ENCODE measurements around the gene NOTCH4.

NOTCH4 gene

DNA sequence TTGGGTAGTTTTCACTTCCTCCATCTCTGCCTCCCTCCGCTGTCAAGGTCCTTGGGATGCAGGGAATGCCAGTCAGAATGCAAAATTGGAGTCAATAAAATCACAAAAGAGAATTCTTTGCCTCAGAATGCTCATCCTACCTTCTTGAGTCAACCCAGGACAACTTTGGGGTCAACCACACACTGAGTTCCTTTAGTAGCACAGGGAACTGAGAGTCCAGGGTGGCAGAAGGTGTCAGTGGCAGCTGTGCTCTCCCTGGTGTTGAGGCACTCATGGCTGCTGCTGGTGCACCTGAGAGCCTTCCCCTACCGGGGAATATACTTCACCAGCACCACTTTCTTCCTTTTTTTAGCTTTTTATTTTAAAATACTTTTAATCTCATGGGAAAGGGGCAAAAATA, 829 bp upstream of the NOTCH4 start:
- H3K4me3 ChIP-seq (ENCODE audit: low read depth, low read length): no peak overlapping the region
- ChIA-PET CTCF (interaction anchor here (0.6 kb wide), 1 partner anchor 81 kb away, joined by 3 read pairs; no protein-coding TSS in a partner anchor), POLR2A (interaction anchor here (0.6 kb wide), 1 partner anchor 226 kb away, joined by 3 read pairs; no protein-coding TSS in a partner anchor)
- TF ChIP-seq, protein P1, sequence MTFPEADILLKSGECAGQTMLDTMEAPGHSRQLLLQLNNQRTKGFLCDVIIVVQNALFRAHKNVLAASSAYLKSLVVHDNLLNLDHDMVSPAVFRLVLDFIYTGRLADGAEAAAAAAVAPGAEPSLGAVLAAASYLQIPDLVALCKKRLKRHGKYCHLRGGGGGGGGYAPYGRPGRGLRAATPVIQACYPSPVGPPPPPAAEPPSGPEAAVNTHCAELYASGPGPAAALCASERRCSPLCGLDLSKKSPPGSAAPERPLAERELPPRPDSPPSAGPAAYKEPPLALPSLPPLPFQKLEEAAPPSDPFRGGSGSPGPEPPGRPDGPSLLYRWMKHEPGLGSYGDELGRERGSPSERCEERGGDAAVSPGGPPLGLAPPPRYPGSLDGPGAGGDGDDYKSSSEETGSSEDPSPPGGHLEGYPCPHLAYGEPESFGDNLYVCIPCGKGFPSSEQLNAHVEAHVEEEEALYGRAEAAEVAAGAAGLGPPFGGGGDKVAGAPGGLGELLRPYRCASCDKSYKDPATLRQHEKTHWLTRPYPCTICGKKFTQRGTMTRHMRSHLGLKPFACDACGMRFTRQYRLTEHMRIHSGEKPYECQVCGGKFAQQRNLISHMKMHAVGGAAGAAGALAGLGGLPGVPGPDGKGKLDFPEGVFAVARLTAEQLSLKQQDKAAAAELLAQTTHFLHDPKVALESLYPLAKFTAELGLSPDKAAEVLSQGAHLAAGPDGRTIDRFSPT (tag by site-specific recombination; IDR thresholded peaks at IDR 0.05): no peak
- TF ChIP-seq ZNF658 (tag by site-specific recombination; IDR thresholded peaks at IDR 0.05) (no peak), KLF1 (tag by site-specific recombination; IDR thresholded peaks at IDR 0.05) (no peak), ZNF48 (tag by site-specific recombination; IDR thresholded peaks at IDR 0.05) (no peak), ZNF138 (tag by site-specific recombination; IDR thresholded peaks at IDR 0.05; ENCODE audit: borderline replicate concordance) (no peak), OSR2 (tag by site-specific recombination; IDR thresholded peaks at IDR 0.05) (no peak), ZNF654 (tag by site-specific recombination; IDR thresholded peaks at IDR 0.05; ENCODE audit: low read depth) (no peak), ZNF184 (tag by site-specific recombination; IDR thresholded peaks at IDR 0.05) (no peak), ZNF394 (tag by site-specific recombination; IDR thresholded peaks at IDR 0.05; ENCODE audit: borderline replicate concordance) (no peak), ZSCAN23 (tag by site-specific recombination; IDR thresholded peaks at IDR 0.05) (no peak), ZNF239 (tag by site-specific recombination; IDR thresholded peaks at IDR 0.05) (no peak), ZNF324 (tag by site-specific recombination; IDR thresholded peaks at IDR 0.05) (no peak), TRIM28 (IDR thresholded peaks at IDR 0.05; ENCODE audit: borderline replicate concordance, low read length) (no peak), HOXA7 (CRISPR knock-in tag; IDR thresholded peaks at IDR 0.05; ENCODE audit: borderline replicate concordance) (no peak), ZNF391 (tag by site-specific recombination; IDR thresholded peaks at IDR 0.05; ENCODE audit: borderline replicate concordance, low read depth) (no peak)
- TF ChIP-seq, protein P2, sequence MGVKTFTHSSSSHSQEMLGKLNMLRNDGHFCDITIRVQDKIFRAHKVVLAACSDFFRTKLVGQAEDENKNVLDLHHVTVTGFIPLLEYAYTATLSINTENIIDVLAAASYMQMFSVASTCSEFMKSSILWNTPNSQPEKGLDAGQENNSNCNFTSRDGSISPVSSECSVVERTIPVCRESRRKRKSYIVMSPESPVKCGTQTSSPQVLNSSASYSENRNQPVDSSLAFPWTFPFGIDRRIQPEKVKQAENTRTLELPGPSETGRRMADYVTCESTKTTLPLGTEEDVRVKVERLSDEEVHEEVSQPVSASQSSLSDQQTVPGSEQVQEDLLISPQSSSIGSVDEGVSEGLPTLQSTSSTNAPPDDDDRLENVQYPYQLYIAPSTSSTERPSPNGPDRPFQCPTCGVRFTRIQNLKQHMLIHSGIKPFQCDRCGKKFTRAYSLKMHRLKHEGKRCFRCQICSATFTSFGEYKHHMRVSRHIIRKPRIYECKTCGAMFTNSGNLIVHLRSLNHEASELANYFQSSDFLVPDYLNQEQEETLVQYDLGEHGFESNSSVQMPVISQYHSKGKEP (tag by site-specific recombination; IDR thresholded peaks at IDR 0.05): no peak
- TF ChIP-seq, protein P3, sequence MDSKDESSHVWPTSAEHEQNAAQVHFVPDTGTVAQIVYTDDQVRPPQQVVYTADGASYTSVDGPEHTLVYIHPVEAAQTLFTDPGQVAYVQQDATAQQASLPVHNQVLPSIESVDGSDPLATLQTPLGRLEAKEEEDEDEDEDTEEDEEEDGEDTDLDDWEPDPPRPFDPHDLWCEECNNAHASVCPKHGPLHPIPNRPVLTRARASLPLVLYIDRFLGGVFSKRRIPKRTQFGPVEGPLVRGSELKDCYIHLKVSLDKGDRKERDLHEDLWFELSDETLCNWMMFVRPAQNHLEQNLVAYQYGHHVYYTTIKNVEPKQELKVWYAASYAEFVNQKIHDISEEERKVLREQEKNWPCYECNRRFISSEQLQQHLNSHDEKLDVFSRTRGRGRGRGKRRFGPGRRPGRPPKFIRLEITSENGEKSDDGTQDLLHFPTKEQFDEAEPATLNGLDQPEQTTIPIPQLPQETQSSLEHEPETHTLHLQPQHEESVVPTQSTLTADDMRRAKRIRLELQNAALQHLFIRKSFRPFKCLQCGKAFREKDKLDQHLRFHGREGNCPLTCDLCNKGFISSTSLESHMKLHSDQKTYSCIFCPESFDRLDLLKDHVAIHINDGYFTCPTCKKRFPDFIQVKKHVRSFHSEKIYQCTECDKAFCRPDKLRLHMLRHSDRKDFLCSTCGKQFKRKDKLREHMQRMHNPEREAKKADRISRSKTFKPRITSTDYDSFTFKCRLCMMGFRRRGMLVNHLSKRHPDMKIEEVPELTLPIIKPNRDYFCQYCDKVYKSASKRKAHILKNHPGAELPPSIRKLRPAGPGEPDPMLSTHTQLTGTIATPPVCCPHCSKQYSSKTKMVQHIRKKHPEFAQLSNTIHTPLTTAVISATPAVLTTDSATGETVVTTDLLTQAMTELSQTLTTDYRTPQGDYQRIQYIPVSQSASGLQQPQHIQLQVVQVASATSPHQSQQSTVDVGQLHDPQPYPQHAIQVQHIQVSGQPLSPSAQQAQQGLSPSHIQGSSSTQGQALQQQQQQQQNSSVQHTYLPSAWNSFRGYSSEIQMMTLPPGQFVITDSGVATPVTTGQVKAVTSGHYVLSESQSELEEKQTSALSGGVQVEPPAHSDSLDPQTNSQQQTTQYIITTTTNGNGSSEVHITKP (tag by site-specific recombination; IDR thresholded peaks at IDR 0.05): no peak
- TF ChIP-seq, protein P4, sequence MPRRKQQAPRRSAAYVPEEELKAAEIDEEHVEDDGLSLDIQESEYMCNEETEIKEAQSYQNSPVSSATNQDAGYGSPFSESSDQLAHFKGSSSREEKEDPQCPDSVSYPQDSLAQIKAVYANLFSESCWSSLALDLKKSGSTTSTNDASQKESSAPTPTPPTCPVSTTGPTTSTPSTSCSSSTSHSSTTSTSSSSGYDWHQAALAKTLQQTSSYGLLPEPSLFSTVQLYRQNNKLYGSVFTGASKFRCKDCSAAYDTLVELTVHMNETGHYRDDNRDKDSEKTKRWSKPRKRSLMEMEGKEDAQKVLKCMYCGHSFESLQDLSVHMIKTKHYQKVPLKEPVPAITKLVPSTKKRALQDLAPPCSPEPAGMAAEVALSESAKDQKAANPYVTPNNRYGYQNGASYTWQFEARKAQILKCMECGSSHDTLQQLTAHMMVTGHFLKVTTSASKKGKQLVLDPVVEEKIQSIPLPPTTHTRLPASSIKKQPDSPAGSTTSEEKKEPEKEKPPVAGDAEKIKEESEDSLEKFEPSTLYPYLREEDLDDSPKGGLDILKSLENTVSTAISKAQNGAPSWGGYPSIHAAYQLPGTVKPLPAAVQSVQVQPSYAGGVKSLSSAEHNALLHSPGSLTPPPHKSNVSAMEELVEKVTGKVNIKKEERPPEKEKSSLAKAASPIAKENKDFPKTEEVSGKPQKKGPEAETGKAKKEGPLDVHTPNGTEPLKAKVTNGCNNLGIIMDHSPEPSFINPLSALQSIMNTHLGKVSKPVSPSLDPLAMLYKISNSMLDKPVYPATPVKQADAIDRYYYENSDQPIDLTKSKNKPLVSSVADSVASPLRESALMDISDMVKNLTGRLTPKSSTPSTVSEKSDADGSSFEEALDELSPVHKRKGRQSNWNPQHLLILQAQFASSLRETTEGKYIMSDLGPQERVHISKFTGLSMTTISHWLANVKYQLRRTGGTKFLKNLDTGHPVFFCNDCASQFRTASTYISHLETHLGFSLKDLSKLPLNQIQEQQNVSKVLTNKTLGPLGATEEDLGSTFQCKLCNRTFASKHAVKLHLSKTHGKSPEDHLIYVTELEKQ (tag by site-specific recombination; IDR thresholded peaks at IDR 0.05; ENCODE audit: borderline replicate concordance): no peak
- TF ChIP-seq, protein P5, sequence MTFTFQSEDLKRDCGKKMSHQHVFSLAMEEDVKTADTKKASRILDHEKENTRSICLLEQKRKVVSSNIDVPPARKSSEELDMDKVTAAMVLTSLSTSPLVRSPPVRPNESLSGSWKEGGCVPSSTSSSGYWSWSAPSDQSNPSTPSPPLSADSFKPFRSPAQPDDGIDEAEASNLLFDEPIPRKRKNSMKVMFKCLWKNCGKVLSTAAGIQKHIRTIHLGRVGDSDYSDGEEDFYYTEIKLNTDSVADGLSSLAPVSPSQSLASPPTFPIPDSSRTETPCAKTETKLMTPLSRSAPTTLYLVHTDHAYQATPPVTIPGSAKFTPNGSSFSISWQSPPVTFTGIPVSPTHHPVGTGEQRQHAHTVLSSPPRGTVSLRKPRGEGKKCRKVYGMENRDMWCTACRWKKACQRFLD (tag by site-specific recombination; IDR thresholded peaks at IDR 0.05): no peak
- TF ChIP-seq, protein P6, sequence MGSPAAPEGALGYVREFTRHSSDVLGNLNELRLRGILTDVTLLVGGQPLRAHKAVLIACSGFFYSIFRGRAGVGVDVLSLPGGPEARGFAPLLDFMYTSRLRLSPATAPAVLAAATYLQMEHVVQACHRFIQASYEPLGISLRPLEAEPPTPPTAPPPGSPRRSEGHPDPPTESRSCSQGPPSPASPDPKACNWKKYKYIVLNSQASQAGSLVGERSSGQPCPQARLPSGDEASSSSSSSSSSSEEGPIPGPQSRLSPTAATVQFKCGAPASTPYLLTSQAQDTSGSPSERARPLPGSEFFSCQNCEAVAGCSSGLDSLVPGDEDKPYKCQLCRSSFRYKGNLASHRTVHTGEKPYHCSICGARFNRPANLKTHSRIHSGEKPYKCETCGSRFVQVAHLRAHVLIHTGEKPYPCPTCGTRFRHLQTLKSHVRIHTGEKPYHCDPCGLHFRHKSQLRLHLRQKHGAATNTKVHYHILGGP (tag by site-specific recombination; IDR thresholded peaks at IDR 0.05): no peak
- H3K4me1 ChIP-seq (ENCODE audit: control insufficient read depth, insufficient read depth, low read length): no peaks in the 10 kb centered on the region
- no peak overlapping the region for H3K27ac ChIP-seq (ENCODE audit: extremely low read depth, low read depth, low read length)
- H3K9me3 ChIP-seq (ENCODE audit: control insufficient read depth, insufficient read depth, low read depth, low read length): no peaks in the 10 kb centered on the region
- no peaks in the 10 kb centered on the region for H3K36me3 ChIP-seq (ENCODE audit: control insufficient read depth in 2 of 2, insufficient read depth in 1 of 2, low read length in 2 of 2)

All from HEK293 (cell line).